GM18909 (cell line): ENCODE measurements around the gene ERV3-1.
"Not testable (repeated sequence)": the region's sequence is repeated elsewhere in the genome, so short reads cannot be mapped to it uniquely, and the experiment has no call there.

Experiments used
- ATAC-seq: cut with Tn5 transposase; IDR thresholded peaks from one replicate; pipeline ENCODE4 v1.9.1; 2021; ENCODE audit warnings: mild to moderate bottlenecking; ENCODE audit not compliant: unreplicated experiment, poor library complexity

The ERV3-1 gene

GRCh38 chr7:65006094-65006992 is at the start of gene ERV3-1:
Gene ERV3-1, minus strand, starts transcription at chr7:65006687. Its CDS starts 13,661 bp downstream, at chr7:64993026.
- peak; percentile 100 for ATAC-seq

GRCh38 chr7:65055786-65056185 is 49.3 kb upstream of the ERV3-1 start:
- not testable (repeated sequence) for ATAC-seq

- not testable (repeated sequence) for ATAC-seq
Measured at GRCh38 chr7:65054466-65054994, 48.0 kb upstream of the ERV3-1 start.

GRCh38 chr7:65051654-65052053 is 45.2 kb upstream of the ERV3-1 start:
- ATAC-seq = not testable (repeated sequence)

GRCh38 chr7:65051139-65051538 is 44.7 kb upstream of the ERV3-1 start:
- not testable (repeated sequence) for ATAC-seq

- not testable (repeated sequence) for ATAC-seq
Measured at GRCh38 chr7:65046329-65046728, 39.8 kb upstream of the ERV3-1 start.

- ATAC-seq = not testable (repeated sequence)
Measured at GRCh38 chr7:65045589-65045988, 39.1 kb upstream of the ERV3-1 start.

- ATAC-seq = peak; percentile 20
Measured at GRCh38 chr7:65038767-65039166, 32.3 kb upstream of the ERV3-1 start.

- ATAC-seq = peak; percentile 85
Measured at GRCh38 chr7:65037740-65038688, 31.5 kb upstream of the ERV3-1 start.

- ATAC-seq = peak; percentile 17
Measured at GRCh38 chr7:65036526-65036925, 30.0 kb upstream of the ERV3-1 start.

- not testable (repeated sequence) for ATAC-seq
Measured at GRCh38 chr7:65035469-65035868, 29.0 kb upstream of the ERV3-1 start.

GRCh38 chr7:65034120-65034782 is 27.8 kb upstream of the ERV3-1 start:
- not testable (repeated sequence) for ATAC-seq

- not testable (repeated sequence) for ATAC-seq
Measured at GRCh38 chr7:65033391-65033790, 26.9 kb upstream of the ERV3-1 start.

- not testable (repeated sequence) for ATAC-seq
Measured at GRCh38 chr7:65025023-65025422, 18.5 kb upstream of the ERV3-1 start.

GRCh38 chr7:65020978-65021377 is 14.5 kb upstream of the ERV3-1 start:
- ATAC-seq = not testable (repeated sequence)

- ATAC-seq = not testable (repeated sequence)
Measured at GRCh38 chr7:65009881-65010280, 3.4 kb upstream of the ERV3-1 start.

GRCh38 chr7:65009394-65009793 is 2.9 kb upstream of the ERV3-1 start:
- not testable (repeated sequence) for ATAC-seq

GRCh38 chr7:65007036-65007435 is 549 bp upstream of the ERV3-1 start:
- ATAC-seq = peak; percentile 25

- no peak for ATAC-seq
Measured at GRCh38 chr7:65004575-65004974, 1.9 kb downstream of the ERV3-1 start.
